DND-41 (cell line): ENCODE data around the gene TMEM151A.

Experiments
- CTCF ChIP-seq: IDR thresholded peaks from 2 replicates; pipeline ENCODE4 v1.5.1; 2012; ENCODE audit warnings: borderline replicate concordance, low read length, moderate library complexity, mild to moderate bottlenecking; ENCODE audit not compliant: poor library complexity, severe bottlenecking; ENCODE audit errors: extremely low read depth
- EZH2 ChIP-seq: IDR thresholded peaks from 3 replicates; pipeline ENCODE4 v1.6.1; 2012; ENCODE audit warnings: borderline replicate concordance, low read depth, mild to moderate bottlenecking, moderate library complexity, low read length, inconsistent platforms; ENCODE audit not compliant: severe bottlenecking

- TF ChIP-seq CTCF: no peak
- TF ChIP-seq EZH2: no peak
Measured at GRCh38 chr11:66259225-66259624, 32.5 kb upstream of the TMEM151A start.
